Measurements from ENCODE around the gene NFATC2.

Gene NFATC2

DNA sequence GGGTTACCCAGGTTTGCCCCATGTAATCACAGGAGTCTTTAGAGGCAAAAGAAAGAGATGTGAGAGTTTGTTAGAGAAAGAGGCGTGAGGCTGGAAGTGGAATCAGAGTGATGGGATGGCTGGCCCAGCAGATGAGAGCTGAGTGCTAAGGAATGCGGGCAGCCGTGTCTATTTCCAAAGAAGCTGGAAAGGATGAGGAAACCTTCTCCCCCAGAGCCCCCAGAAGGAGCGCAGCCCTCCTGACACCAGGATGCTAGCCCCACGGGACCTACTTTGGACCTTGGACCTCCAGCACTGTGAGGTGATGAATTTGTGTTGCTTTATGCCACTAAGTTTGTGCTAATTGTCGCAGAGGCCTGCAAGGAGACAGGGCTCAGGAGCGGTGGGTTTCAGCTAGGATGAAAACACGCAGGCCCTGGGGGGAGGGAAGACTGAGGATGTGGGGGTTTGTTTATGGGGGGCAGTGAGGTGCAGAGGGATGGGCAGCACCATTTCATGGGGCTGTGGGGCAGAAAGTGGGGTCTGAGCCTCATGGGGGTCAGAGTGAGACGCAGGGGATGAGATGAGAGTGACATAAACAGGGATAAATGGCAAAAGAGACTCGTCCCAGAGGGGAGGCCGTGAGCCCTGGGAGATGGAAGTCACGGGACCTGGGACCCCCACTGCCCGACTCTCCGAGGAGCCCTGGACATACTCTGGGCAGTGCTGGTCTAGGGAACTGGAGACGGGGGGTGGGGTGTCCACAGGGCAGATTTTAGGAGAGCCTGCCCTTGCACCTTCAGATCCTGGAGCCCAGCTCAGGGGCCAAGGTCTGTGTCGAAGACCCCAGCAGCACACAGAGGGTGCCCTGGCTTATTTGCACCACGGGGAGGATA lies 160.2 kb downstream of the NFATC2 start:
- in situ Hi-C loops (cut with MboI; ENCODE audit: low sequenced_read_pairs): no loop called here

DNA sequence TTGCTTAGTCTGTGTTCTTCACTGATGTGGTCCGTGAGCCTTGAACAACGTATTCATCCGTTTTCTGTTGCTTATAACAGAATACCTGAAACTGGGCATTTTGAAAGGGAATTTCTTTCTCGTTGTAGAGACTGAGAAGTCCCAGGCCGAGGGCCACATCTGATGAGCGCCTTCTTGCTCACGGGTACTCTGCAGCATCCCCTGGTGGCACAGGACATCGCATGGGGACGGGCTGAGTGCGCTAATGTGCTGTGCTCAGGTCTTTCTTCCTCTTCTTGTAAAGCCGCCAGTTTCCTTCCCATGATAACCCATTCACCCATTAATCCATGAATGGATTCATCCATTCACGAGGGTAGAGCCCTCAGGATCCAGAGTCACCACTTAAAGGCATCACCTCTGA lies 161.0 kb downstream of the NFATC2 start:
- in situ Hi-C loops (cut with MboI; ENCODE audit: low sequenced_read_pairs): no loop called here

DNA sequence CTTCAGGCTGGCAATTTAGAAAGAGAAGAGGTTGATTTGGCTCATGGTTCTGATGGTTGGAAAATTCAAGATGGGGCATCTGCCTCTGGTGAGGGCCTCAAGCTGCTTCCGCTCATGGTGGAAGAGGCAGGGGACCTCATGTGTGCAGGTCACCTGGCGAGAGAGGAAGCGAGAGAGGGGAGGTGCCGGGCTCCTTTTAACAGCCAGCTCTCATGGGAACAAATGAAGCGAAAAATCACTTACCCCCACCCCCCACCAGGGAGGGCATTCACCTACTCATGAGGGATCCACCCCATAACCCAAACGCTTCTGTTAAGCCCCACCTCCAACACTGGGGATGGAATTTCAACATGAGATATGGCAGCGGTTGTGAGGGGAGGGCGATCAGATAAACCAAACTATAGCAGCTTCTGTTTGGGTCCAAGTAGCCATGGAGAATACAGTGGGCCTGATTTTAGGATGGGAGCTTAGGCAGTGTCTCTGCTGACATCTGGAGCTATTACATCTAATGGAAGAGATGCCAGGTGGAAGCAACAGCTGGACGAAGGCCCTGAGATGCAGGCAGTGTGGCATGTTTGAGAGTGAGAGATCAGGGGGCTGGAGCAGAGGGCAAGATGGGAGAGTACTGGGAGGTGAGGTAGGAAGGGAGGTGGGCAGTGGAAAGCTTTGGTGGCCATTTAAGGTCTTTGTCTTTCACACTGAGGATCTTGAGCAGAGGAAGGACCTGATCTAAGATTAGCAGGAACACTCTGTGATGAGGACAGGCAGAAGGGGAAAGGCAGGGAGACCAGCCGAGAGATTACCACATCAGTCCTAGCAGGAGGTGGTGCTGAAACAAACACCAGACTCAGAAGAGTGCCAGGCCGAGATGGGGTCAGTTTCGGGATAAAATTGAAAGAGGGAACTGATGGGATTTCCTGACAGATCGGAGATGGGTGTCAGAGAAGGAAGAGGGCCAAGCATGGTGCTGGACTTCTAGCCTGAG lies 161.8 kb downstream of the NFATC2 start:
- in situ Hi-C loops (cut with MboI; ENCODE audit: low sequenced_read_pairs): no loop called here

DNA sequence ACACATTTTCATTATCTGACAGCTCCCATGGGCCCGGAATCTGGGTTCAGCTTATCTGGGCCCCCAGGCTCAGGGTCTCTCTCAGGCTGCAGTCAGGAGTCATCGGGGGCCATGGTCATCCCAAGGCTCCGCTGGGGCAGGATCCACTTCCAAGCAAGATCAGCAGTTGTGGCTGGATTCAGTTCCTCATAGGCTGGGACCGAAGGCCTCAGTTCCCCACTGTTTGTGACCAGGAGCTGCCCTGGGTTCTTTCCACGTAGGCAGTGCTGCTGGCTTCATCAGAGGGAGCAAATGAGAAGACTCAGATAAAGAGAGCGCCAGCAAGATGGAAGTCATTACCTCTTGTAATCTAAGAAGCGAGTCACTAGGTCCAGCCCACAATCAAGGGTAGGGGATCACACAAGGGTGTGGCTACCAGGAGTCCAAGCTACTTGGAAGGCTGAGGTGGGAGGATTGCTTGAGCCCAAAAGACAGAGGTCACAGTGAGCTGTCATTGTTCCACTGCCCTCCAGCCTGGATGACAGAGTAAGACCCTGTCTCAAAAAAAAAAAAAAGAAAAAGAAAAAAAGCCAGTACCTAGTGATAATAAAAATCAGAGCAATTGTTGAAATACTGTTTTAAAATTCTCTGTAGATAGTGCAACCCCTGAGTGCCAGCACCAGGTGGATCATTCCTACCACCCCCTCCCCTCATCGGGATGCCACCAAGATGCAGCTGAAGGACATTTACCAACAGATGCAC lies 162.7 kb downstream of the NFATC2 start:
- in situ Hi-C loops (cut with MboI; ENCODE audit: low sequenced_read_pairs): loop anchor here (10.0 kb wide), 2 partner anchors 215 to 245 kb away; no protein-coding TSS in a partner anchor

DNA sequence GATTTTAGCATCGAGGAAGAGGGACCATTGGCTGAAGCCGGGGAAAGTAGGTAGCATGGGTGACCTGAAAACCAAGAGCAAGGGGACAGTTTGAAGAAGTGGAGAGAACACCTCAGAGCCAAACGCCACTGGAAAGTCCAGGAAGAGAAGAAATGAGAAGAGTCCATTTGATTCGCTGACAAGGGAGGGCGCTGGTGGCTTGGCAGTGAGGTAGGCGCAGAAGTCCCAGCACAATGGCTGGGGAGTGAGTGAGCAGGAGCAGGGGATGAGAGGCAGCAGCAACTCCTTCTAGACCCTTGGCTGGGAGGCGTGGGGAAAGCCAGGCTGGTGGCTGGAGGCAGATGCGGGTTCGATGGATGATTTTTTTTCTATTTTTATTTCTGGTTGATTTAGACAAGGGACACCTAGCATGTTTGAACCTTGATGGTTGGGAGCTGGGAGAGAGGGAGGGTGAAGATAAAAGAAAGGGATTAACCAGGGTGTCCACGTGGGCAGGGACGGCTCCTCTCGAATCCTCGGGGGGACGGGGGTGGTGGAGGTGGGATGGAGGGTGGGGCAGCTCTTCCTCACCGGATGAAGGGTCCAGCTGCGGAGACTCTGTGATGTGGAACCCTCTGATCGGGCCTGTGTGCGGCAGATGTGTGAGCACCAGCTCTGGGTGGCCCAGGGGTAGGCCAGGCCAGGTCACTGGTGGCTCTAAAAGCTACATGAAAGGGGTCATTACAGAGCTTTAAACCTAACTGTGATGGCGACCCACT lies 164.2 kb downstream of the NFATC2 start:
- in situ Hi-C loops (cut with MboI; ENCODE audit: low sequenced_read_pairs): loop anchor here (10.0 kb wide), 2 partner anchors 216 to 246 kb away; no protein-coding TSS in a partner anchor

DNA sequence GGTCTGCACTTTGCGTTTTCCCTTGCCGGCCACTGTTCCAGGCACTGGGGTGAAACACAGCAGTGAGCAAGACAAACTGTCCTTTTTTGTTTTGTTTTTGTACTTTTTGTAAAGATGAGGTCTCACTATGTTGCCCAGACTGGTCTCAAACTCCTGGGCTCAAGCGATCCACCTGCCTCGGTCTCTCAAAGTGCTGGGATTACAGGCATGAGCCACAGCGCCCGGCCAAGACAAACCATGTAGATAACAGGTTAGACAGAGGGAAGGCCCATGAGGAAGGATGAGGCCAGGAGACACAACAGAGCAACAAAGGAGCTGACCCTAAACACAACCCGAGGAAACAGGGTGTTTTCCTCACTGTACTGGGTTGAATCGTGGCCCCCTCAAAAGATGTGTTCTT lies 165.4 kb downstream of the NFATC2 start:
- in situ Hi-C loops (cut with MboI; ENCODE audit: low sequenced_read_pairs): loop anchor here (10.0 kb wide), 2 partner anchors 218 to 248 kb away; no protein-coding TSS in a partner anchor

DNA sequence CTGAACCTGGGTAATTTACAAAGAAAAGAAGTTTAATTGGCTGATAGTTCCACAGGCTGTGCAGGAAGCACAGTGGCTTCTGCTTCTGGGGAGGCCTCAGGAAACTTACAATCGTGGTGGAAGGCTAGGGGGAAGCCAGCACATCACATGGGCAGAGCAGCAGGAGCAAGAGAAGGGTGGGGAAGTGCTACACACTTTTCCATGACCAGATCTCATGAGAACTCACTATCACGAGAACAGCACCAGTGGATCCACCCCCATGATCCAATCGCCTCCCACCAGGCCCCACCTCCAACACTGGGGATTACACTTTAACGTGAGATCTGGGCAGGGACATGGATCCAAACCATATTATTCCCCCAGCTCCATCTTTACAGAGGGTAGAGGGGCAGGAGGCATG lies 166.4 kb downstream of the NFATC2 start:
- in situ Hi-C loops (cut with MboI; ENCODE audit: low sequenced_read_pairs): loop anchor here (10.0 kb wide), 2 partner anchors 219 to 249 kb away; no protein-coding TSS in a partner anchor

DNA sequence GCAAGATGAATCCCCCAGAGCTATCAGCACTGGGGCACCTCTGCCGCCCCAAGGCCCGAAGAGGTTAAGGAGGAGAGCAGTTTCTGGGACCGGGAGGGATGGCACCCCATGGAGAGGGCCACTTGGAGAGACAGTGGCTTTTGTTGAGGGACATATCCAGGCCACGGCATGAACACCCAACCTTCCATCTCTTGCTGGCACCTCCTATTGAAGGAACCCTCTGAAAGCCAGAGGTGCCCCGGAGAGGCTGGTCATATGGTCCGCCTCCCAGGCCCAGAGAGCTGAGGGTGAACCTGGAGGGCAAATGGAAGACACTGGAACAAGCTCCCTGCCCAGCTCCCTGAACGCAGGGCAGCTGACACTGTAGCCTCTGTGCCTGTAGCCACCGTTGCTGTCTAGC lies 167.0 kb downstream of the NFATC2 start:
- in situ Hi-C loops (cut with MboI; ENCODE audit: low sequenced_read_pairs): loop anchor here (10.0 kb wide), 2 partner anchors 219 to 249 kb away; no protein-coding TSS in a partner anchor

DNA sequence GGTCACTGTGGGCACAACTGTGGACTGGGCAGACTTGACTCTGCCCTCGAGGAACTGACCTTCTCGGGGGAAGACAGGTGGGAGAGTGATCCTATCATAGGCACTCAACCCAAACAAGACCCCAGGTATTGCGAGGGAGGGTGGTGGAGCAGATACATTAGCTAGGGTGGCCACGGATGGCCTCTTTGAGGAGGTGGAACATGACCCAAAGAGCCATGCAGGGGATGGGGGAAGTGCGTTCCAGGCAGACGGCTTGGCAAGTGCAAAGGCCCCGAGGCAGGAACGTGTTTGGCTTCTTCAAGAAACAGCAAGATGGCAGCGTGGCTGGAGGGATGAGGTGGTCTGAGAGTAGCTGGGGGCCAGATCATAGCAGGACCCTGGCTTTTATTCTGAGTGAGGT lies 167.6 kb downstream of the NFATC2 start:
- in situ Hi-C loops (cut with MboI; ENCODE audit: low sequenced_read_pairs): loop anchor here (10.0 kb wide), 2 partner anchors 220 to 250 kb away; no protein-coding TSS in a partner anchor

DNA sequence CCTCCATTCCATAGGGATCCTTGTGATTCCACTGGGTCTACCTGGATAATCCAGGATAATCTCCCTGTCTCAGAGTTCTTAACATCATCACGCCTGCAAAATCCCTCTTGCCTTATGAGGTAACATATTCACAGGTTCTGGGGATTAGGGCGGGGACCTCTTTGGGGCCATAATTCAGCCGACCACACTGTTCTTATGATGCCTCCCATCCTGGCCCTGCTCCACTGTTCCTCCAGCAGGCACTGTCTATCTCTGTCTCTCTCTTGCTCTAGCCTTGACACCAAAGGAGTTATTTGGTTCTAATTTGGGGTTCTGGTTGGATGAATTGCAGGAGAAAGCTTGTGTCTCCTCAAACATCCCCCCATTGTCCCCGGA lies 168.1 kb downstream of the NFATC2 start:
- in situ Hi-C loops (cut with MboI; ENCODE audit: low sequenced_read_pairs): loop anchor here (10.0 kb wide), 2 partner anchors 220 to 250 kb away; no protein-coding TSS in a partner anchor

DNA sequence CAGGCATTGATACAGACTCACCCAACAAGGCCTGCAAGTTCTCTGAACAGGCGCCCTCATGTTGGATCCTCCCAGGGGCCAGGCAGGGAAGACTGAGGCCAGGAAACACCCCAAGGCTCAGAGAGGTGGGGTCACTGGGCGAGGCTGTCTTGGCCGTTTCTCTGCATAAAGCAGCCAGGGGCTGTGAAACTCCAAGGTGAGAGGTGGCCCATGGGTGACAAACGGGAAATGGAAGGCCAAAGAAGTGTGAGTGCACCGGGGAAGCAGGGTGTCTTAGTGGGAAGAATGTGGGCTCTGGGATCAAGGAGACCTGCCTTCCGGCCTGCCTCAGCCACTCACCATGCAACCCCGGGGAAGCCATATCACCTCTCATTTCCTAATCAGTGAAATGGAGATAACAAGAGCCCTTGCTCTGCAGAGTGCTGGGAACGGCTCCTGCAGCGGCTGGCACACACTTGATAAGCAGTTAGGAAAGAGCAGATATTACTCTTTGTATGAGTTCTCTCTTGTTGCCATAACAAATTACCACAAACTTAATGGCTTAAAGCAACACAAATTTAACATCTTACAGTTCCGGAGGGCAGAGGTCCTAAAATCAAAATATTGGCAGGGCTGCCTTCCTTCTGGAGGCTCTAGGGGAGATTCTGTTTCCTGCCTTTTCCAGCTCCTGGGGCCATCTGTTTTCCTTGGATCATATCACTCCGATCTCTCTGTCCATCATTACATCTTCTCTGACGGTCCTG lies 168.6 kb downstream of the NFATC2 start:
- in situ Hi-C loops (cut with MboI; ENCODE audit: low sequenced_read_pairs): loop anchor here (10.0 kb wide), 2 partner anchors 221 to 251 kb away; no protein-coding TSS in a partner anchor

DNA sequence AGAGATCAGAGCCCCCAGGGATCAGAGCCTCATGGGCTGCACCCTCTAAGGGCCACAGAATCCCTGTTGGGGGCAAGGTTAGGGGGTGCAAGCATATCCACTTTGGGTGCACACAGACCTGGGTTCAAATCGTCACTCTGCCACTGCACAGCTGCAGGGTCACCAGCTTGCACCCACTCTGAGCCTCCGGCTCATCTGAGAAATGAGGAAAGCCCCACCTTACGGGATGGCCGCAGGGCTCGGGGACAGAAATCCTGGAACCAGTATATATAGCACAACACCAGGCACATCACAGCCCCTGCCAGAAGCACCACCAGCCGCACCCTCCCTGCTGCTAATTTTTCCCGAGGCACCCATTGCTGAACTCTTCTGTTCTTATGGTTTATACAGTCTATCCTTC lies 169.6 kb downstream of the NFATC2 start:
- in situ Hi-C loops (cut with MboI; ENCODE audit: low sequenced_read_pairs): loop anchor here (10.0 kb wide), 2 partner anchors 222 to 252 kb away; no protein-coding TSS in a partner anchor

DNA sequence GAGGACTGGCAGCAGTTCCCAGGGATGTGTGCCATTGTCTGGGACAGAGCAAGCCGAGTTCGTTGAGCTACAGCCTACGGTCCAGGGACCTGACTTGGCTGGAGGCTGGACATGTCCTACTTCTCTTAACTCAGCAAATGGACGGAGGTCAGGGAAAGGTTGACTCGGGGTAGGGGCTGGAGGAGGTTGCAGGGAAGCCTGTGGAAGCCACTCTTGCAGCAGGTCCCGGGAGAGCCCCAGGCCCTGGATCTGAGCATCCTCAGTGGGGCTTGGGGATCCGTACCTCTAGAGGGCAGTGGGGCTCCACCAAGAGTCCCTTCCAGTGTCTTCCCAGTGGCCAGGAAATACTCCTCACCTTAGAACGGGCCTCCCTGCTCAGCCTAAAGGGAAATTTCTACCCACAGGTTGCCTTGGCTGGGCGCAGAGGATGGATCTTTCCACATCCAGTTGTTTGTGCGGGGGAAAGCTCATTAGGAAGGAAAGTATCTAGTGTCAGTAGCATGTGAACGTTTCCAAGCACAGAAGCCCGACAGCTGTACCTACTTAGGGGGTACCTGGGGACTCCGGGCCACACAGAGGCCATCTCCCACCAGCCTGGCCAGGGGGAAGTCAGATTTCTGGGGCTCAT lies 170.2 kb downstream of the NFATC2 start:
- in situ Hi-C loops (cut with MboI; ENCODE audit: low sequenced_read_pairs): loop anchor here (10.0 kb wide), 2 partner anchors 223 to 253 kb away; no protein-coding TSS in a partner anchor

DNA sequence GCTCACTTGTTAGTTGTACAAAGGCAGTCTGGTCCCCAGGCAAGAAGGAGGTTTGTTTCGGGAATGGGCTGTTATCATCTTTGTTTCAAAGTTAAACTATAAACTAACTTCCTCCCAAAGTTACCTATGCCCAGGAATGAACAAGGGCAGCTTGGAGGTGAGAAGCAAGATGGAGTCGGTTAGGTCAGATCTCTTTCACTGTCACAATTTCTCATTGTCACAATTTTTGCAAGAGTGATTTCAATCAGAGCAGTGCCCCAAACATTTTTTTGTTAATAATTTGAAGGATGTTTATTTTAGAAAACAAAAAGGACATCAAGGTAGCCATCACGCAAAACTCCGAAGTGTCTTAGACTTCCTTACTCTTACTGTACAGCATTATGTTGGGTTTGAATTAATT lies 170.8 kb downstream of the NFATC2 start:
- in situ Hi-C loops (cut with MboI; ENCODE audit: low sequenced_read_pairs): loop anchor here (10.0 kb wide), 2 partner anchors 223 to 253 kb away; no protein-coding TSS in a partner anchor

DNA sequence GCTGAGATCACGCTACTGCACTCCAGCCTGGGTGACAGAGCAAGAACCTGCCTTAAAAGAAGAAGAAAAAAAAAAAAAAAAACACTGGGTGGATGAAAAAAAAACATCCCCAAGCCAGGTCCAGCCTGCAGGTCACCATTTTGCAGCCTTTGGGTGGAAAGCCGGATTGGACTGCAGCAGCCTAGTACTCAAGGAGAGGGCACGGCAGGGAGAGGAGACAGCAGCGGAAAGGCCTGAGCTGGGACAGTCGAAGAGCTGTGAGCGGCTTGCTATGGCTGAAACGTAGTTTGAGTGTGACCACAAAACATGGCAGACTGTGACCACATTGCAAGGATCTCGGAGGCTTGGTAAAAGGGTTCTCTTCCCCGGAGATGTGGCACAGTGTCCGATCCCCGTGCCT lies 173.0 kb downstream of the NFATC2 start:
- in situ Hi-C loops (cut with MboI; ENCODE audit: low sequenced_read_pairs): no loop called here

DNA sequence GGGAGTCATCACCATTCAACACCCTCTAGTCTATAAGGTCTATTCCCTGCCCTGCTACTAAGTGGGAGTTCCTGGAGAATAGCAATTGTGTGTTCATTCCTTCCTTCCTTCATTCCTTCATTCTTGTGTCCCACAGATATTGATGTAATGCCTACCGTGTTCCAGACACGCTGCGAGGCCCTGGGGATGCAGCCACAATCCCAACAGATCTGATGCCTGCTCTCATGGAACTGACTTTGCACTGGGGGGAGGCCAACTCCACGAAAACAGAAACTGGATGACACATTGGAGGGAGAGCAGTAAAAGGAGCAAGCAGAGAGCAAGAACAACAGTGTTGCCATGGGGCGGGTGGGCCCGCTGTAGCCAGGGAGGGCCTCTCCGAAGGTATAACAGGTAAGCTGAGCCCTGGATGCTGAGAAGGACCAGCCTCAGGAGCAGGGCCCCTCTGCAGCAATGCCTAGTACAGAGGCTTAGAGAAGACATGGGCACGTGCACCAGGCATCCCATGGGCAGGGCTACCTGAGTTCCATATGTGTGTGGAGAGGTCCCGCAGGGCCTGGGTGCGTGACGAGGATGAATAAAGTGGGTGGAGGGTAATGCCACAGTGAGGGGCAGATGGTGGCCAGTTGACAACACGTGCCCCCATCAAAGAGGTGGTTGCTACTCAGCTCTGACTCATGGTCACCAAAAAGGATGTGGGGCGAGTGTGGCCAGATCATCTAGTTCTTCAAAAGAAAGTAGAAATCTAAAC lies 173.9 kb downstream of the NFATC2 start:
- in situ Hi-C loops (cut with MboI; ENCODE audit: low sequenced_read_pairs): no loop called here

DNA sequence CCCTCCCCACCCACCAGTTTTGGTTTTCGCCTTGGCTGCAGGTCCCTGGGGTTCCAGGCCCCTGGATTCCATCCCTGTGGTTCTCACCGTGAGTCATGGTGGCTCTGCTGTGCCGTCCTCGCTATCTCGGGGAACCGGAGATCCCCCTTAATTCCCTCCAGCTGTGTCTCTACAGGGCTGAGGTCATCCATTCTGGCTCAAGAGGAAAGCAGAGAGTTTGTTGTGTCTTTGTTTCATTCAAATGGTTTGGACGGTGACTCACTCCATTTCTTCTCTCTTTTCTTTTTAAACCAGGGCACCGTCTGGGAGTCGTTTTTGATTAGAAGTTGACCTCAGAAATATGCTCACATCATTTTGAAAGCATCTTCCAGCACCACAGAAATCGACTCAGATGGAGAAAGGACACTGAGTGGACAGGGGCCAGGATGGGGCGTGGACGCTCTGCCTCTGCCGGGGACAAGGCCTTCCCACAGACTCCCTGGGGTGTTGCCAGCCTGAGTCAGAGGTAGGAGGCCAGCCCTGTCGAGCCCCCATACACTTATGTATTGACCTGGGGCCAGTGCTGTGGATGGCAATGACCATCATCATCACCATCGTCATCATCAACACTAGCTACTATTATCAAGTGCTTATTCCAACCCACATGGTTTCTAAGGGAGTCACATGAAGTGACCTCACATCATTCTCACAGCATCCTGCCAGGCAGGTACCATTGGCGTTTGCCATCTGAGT lies 176.2 kb downstream of the NFATC2 start:
- in situ Hi-C loops (cut with MboI; ENCODE audit: low sequenced_read_pairs): no loop called here
